HG03565 (cell line): Measurements from ENCODE around the gene EPHA4.

Experiments used
- ATAC-seq: cut with Tn5 transposase; IDR thresholded peaks from one replicate; pipeline ENCODE4 v1.9.1; 2021; ENCODE audit warnings: mild to moderate bottlenecking, moderate library complexity; ENCODE audit not compliant: unreplicated experiment

EPHA4 gene

DNA sequence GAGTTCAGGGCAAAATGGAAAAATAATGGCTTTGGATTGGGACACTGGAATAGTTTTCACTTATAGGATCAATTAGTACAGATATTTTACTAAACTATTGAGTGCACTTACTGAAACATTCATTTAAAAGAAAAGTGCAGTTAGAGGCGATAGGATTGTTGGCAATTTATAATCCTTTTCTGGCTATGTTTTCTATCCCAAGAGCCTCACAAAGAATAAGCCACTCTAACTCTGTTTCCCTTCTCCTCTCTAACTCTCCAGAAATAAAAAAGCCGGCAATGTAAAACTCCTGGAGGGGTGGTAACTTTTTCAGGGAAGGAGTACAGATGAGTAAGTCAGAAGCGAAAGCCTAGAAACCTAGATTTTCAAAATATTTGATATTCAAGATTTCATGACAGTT is 91.3 kb downstream of the EPHA4 start:
- no peak for ATAC-seq

DNA sequence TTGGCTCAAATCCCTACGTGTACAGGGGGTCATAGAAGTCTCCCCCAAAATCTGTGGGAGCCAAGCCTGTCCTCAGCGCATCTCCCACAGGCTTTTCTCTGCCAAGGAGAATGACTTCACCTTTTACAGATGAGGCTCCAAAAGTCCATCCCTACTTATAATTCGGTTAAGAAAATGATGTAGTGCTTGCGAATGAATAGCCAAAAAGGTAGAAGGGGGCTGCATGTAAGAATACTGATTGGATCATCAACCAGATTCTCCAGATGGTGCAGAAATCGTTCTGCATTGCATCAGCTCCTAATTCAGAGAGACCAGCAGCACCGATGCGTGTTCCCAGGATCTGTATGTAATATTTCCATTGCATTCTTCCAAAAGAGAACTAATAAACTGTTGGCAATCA is 91.9 kb downstream of the EPHA4 start:
- no peak for ATAC-seq

DNA sequence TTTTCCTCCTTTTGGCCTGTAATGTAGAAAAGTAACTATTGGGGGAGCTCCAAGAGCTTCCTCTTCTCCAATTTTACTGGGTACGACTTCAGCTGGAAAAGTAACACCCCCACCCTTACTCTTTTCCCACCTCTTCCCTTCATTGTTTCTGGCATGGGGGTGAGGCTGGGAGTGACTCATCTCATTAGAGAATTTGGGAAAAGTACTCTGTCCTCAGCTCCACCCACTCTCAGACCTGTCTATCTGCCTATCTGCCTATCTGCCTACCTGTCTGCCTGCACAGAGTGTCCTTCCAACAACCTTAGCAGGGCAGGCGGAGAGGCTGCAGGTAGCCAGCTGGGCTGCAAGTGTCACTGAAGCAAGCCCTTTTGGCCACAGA is 93.6 kb downstream of the EPHA4 start:
- no peak for ATAC-seq

DNA sequence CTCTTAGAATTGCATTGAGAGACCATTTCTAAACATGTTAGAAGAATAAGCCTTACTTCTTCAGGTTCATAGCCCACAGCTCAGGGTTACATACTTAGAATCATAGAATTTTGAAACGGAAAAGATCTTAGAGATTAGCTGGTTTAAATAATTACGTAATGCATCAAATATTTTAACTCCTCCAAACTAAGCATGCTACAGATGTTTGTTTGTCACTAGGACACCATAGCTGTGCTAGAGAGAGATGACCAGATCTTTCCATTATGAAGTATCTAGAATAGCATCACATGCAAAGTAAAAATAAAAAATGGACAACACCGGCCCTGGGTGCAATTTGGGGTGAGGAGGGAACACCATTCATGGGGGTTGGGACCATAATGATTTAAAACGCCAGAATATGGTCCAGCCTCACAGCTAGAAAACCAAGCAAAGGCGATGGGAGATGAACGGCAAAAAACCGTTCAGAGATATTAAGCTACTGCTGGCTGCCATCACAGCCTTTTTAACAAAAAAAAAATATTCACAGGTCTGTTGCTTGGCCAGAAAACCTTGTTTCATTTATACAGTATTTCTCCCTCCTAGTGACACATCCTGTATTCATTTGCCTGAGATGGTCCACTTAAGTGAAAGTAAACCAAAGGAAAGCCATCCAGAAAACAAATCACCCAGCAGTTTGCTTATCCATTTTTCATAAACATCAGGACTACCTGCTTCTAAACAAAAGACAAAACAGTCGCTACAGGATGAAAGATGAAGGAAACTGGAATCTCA is 94.2 kb downstream of the EPHA4 start:
- ATAC-seq: no peak

DNA sequence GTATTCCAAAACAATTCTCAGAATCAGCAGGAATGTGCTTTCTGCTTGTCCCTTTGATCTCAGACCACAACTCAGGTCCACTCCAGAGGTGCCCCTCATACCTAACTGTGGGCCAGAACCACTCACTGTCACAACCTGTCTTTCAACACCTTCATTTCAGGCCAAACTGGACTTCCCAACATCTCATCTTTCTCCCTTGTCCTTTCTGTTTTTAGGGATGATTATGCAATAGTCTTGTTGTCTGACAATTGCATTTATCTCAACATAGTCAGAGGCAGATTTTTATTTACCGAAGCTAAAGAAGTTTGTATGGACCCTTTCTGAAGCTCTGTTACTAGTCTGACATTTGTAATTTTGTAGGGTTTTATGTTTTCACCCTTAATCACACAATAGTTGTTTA is 95.9 kb downstream of the EPHA4 start:
- no peak for ATAC-seq

DNA sequence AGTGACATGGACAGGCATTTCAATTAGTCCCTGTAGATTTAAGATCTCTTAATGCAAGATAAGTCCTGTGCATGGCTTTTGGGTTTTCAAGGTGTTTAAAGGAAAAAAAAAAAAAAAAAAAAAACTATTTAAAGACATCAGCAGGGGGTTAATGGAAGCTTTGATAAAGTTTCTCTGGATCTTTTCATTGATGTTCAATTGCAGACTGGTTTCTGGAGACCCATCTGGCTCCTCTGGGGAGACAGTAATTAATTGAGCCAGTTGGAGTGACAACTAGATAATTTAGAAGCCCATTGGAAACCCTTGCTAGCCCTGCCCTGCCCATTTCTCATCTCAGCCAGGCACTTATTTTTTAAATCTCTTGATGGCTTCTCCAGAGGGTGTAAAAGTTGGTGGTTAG is 98.7 kb downstream of the EPHA4 start:
- ATAC-seq: no peak

DNA sequence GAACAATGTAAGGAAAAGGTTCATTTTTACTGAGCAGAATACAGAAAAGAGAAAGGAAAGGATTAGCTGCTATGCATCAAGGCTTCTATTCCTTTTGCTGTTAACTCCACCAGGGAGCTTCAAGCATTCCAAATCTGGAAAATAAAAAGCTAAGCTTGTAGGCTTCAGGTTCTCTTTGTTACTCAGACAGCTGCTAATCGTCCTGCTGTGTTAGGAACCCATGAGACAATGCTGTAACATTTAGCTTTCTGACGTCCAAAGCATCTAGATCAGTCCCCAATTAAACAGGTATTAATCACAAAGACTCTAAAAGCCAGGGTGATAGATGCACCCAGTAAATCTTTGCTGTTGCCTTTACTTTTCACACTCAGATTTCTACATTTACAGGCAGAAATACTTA is 103.8 kb downstream of the EPHA4 start:
- ATAC-seq: no peak

DNA sequence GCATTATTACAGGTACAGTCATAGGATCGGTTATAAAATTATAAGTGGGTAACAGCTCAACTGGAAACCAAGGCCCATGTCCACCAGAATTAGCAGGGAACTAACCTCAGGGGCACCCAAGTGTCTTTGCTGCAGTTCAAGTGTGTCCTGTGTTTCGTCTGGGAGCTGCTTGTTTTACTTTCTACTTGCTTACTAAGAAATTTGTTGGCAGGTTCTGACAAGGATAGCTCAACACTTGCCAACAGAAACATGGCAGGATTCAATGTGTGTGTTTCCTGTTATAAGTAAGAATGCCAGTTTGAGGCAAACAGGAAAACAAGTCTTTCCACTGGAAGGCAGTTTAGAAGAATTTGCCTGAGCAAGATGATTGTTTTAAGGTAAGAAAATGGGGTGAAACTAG is 104.5 kb downstream of the EPHA4 start:
- no peak for ATAC-seq

DNA sequence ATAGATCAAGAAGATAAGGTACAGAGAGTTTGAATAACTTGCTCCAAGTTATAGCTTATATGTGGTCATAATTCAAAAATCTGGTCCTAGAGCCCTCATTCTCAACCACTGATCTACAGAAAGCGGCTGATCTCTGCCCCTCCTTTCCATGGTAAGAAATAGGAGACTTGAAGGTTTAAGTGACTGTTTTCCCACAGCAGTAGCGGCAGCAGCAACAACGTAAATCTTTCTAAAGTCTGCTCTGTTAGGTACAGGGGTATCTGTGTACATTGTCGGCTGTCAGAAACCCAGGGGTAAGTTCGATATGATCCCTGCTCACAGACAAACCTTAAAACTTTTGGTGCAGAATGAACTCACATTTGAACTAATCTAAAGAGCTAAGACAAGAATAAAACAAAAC is 105.4 kb downstream of the EPHA4 start:
- no peak for ATAC-seq

DNA sequence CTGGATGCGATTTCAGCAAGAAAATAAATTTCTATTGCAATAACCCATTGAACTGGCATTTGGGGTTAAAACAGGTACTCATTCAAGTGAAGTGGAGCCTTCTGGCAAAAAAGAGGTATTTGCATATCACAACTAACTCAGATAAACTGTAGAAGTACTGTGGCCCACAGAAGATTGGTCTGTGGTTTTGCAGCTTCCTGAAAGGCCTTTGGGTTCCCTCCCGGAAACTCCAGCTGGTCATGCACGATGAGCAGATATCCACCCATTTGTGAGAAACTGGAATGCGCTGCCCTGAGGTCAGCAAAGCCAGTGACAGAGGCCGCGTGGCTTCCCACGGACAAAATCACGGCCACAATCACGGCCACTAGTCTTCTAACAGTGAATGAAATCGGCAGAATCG is 106.3 kb downstream of the EPHA4 start:
- peak; percentile 62 for ATAC-seq

DNA sequence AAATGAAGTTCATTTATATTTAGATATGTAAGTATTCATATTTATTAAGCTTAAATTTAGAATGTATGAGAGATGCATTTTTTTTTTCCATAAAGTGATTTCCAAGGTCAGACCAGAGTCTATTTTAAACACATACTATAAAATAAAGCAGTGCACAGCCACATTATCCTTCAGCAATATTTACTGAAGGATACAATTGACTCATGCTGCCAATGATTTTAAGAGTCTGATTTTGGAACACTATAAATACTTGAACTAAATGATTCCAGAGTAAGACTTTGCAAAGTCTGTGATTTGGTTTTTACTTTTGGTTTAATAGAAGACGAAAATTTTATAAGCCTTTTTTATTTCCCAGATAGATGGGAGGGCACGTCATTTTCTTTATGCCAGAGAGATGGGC is 107.1 kb downstream of the EPHA4 start:
- no peak for ATAC-seq

DNA sequence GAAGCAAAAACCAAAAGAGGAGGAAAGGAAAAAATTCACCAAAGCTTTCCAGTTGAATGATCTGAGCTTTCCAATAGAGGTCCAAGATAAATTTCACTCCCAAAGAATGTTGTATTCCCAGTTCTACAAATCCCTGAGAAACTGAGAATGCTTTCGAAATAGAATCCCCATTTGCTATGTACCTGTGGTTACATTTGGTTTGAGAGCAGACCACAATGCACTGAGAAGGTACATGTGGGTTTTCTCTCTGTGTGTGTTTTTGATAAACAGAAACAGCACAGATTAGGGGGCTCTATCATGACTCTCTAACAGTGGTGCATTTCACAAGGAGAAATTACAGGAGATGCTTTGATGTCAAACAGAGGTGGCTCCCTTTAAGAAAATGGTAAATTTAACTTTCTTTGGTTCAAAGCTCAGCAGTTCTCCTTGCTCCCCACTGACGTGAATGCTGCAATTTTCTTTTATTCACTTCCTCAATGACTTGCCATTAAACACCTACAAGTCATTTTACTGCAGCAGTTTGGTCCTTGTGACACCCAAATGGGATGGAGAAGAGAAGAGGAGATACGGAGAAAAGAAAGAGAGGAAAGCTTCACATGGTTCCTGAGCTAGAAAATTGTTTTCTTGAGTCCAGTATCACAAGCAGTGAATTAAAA is 108.7 kb downstream of the EPHA4 start:
- no peak for ATAC-seq

DNA sequence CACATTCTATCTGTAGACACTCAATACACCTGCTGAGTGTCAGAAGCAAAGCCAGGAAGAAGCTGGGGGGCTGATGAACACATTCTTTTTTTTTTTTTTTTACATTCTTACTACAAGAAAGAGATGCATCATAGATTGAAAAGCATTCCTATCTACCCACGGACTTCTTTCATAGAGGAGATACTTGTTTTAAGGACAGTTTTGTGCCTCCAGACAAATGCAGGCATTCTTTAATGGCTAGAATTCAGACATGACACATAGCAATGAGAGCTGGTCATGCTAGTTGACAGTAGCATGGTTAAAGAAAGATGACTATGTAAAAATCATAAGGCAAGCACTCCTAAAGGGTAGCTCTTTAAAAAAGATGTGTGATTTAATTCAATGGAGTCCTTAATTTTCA is 110.2 kb downstream of the EPHA4 start:
- no peak for ATAC-seq

DNA sequence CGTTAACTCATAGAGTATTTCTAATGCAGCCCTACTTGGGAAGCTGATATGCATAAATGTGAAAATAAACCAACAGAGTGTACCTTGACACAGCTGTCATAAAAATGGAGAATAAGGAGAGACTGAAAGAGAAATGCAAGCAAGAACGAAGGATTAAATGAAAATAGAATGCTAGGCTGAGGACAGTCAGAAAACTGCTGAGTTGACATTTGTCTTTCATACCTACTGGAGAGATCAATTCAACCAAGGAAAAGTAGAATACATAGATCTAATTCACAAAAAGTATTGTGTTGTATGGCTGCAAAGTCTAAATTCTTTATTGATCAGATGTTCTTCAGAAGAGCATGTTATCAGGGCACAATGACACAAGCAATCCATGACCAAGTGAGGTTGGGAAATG is 112.0 kb downstream of the EPHA4 start:
- ATAC-seq: no peak

DNA sequence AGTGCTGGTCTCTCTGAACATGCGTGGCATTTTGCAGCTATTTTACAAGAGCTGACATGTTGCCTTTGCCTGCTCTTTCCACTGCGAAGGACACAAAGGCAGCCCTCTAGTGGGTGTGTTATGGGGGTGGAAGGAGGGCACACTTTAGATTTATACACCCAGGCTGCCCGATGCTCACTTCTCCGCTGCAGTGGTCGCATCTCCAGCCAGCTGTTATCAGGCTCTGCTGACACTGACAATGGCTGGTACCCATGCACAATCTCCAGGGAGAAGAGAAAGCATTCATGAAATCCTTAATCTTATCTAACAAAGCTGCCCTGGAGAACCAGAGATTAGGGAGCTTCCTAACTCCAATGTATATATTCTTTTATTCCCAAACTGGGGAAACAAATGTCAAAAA is 113.5 kb downstream of the EPHA4 start:
- no peak for ATAC-seq

DNA sequence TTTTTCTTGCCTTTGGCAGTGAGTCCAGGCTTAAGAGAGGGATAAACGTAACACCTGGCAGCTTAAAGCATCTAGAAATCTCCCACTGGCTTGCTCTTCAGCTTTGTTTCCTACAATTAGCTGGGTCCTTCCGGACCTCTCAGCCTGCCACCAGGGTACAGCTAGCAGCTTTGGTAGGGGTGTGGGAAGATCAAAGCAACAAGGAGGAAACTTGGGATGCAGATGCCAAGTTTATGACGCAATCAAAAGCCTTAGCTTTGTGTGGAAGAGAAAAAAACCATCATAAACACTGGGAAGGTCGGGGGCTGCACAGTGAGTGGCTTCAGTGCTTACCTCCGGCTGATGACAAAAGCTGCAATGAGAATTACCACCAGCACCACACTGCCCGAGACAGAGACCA is 116.9 kb downstream of the EPHA4 start:
- ATAC-seq: no peak

DNA sequence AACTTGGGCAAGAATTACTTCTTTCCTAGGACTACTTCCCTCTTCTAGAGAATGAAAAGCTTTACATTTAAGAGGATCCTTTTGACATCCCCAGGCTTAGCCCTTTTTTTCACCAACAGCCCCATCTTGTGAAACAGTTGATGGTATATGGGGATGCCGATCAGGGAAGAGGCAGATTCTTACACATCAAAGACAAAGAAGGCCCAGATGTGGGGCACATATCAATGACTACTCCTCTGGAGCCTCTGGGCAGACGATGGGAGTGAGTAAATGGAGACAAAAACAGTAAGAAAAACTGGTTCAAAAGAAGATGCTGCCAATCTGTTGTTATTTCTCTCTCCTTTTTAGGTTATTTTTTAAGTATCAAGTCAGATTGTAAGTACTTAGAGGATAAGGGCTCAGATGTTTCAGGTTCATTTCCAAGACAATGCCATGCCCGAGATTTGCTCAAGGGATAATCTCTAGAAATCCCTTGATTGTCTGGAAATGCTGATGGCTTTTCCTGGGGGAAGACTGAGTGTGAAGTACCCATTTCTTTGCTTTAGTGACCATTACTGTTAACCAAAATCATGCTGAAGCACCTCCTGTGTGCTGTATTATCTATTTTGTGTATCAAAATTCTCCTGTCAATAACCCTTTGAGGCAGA is 117.5 kb downstream of the EPHA4 start:
- no peak for ATAC-seq

DNA sequence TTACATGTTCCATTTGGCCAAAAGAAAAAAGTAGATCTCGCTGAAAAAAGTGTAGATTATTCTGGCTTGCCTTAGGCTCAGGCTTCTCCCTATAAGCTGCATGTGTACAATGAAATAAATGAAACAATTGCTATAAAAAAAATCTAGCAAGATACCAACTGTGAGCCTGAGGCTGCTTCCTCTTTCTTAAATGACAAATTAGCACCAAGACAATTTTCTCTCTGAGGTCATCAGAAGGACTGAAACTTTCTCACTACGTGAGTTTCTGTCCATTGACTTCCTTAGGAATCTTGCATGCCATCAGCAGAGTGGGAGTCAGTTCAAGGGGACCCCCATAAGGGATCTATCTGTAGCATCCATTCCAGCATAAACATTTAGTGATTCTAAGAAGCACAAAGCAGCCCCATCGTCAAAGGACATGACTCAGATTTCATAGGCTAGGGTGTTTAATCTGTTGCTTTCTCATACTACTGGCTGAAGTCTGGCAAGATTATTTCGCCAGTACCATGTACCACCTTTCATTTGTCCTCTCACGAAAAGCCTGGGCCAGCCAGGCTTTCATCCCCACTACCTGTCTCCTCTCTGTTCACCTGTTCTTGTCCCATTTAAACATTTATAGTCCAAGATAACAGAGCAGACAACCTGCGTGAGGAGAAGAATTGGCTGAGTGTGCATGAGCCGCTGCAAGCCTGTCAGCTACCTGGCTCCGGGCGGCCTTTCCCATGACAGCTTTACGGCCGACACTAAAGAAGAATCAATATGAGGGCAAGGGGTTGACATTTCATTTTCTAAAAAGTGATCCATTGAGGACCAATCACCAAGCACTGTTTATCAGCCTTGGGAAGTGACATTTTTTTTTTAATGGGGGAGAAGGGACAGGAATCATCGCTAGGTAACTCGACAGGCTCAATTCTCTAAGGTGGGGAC is 120.0 kb downstream of the EPHA4 start:
- no peak for ATAC-seq

DNA sequence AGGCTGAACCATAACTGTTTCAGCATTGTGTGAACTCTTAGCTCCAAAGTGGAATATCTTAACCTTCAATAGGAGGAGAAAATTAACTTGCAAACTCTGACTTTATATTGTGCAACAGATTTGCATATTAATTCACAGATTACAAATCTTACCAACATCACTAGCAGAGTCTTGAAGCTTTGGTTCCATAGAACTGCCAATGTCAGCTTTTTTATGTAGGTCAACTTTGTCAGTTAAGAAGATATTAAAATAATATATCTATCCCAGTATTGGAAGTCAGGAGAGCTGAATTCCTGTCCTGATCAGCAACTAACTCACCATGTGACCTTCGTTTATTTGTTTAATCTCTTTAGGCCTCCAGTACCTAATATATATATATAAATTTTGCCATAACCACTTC is 121.8 kb downstream of the EPHA4 start:
- no peak for ATAC-seq

DNA sequence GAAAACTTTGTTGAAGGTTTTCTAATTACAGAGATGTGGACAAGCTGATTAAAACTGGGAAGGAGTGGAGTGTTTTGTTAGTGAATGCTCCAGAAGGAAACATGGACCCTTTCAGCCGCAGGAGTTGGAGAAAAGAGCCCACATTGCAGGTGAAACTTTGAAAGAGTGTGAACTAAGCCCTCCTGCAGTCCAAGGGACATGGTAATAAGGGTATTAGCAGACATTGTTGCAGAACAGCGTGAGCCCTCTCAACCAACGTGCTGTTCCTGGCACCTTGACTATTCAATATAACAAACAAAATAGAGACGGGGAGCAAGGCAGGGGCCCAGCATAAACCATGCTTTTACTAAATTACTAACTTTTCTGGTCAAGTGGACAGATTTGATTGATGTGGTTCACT is 122.7 kb downstream of the EPHA4 start:
- no peak for ATAC-seq

DNA sequence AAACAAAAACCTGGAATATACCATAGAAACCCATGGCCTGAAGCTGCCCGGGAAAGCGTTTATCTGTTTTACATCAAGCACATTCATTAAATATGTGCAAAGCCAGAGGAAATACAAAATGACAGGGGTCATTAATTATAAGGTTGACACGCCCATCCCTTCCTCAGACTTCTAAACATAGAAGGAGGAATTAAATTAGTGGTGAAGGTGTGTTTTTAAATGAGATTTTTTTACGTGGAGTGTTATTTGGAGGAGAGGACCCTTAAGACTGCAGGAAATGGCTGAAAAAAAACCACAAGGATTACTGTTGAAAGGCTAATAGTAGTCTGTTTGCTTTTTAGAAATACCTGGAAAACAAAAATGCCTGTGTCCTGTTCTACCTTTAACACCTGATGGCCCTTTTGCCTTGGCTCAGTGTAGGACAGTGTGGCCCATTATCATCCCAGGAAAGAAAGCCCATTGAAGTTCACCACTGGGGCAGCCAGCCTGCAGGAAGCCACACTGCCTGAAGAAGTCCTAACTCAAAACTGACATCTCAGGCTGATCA is 123.2 kb downstream of the EPHA4 start:
- ATAC-seq: no peak
